Stomach (tissue), 19 donors: ENCODE results near the gene EEF1E1. TPM values are rescaled to one million over a fixed set of nuclear protein-coding genes. Genes with fewer than 3 reads are reported as not detected.

Source experiments
- DNase-seq, 2 donors: peaks; one replicate each; pipeline versions ENCODE4 v3.0.0 to v3.0.0-alpha.2; 2013 to 2019
- H3K27ac ChIP-seq, 5 donors: fragments of 200-600 bp in 4 of 5; sonication (generic) in 4 of 5; one replicate each; pipeline ENCODE4 v1.5.1; 2013 to 2019; ENCODE audit warnings: mild to moderate bottlenecking in 1 of 5, moderate library complexity in 1 of 5
- H3K27me3 ChIP-seq, 3 donors: fragments of 200-600 bp; sonication (generic); one replicate each; pipeline ENCODE4 v1.5.1; 2017 to 2019; ENCODE audit warnings: mixed run types in 1 of 3
- H3K36me3 ChIP-seq, 4 donors: fragments of 200-600 bp; sonication (generic); 1 replicate in 3 of 4; 2 replicates in 1 of 4; pipeline ENCODE4 v1.5.1; 2016 to 2019
- H3K4me1 ChIP-seq, 4 donors: fragments of 200-600 bp; sonication (generic); one replicate each; pipeline ENCODE4 v1.5.1; 2016 to 2019
- H3K4me3 ChIP-seq, 4 donors: fragments of 200-600 bp; sonication (generic) in 3 of 4; one replicate each; pipeline ENCODE4 v1.5.1; 2016 to 2019; ENCODE audit warnings: mild to moderate bottlenecking in 1 of 4
- H3K9me3 ChIP-seq, 4 donors: fragments of 200-600 bp; sonication (generic); one replicate each; pipeline ENCODE4 v1.5.1; 2016 to 2019
- CTCF ChIP-seq, 7 experiments: fragments of 450-650 bp in 4 of 7; fragments of 200-600 bp in 3 of 7; sonication (generic) in 3 of 7; IDR thresholded peaks; one replicate each; pipeline ENCODE4 v1.5.1; 2016 to 2019; ENCODE audit warnings: antibody characterized with exemption in 7 of 7, control low read depth in 2 of 7, mild to moderate bottlenecking in 1 of 7
- EP300 ChIP-seq: sonication (generic); formaldehyde crosslinking; IDR thresholded peaks from one replicate; pipeline ENCODE4 v1.6.1; 2017; ENCODE audit warnings: antibody characterized with exemption
- POLR2A ChIP-seq, 4 donors: fragments of 450-650 bp; IDR thresholded peaks; one replicate each; pipeline ENCODE4 v1.6.1; 2016; ENCODE audit warnings: antibody characterized with exemption in 4 of 4, control low read depth in 2 of 4, mild to moderate bottlenecking in 1 of 4, moderate library complexity in 1 of 4
- POLR2AphosphoS5 ChIP-seq, 3 donors: sonication (generic); formaldehyde crosslinking; IDR thresholded peaks; one replicate each; pipeline ENCODE4 v1.6.1; 2016; ENCODE audit warnings: antibody characterized with exemption in 3 of 3
- WGBS, 5 donors: extraction: QIAGEN DNeasy Blood & Tissue Kit in 3 of 5; methylation state at CpG; one replicate each; pipeline versions ENCODE4 v1.1.5 to v1.1.7; 2013 to 2018; 5-methylcytosine and 5-hydroxymethylcytosine counted together
- intact Hi-C: fragments of 100-400 bp; cut with DNase I; formaldehyde crosslinking; loops from one replicate; pipeline ENCODE4 v1.15.1; 2023; ENCODE audit warnings: low total_unique reads
- long read RNA-seq, 10 donors: transcript quantifications; one replicate each; lab custom pipeline, GENCODE V29; 2026
- polyA plus RNA-seq, 3 donors: library from polyadenylated mRNA; stranded (reverse); fragments of 200-250 nt; gene quantifications; one replicate each; pipeline ENCODE4 v1.2.3, GENCODE V29; 2013
- total RNA-seq, 5 donors: library from RNA; depleted of rRNA; stranded (reverse); fragments of >200 nt; gene quantifications; one replicate each; pipeline versions ENCODE4 v1.1.0 to v1.2.3, GENCODE V29; 2014 to 2016
- donor health status: healthy with polysubstance abuse.
- donor health status: Bipolar disorder and iron deficiency.
- donor health status: healthy.

EEF1E1 gene
- 10 to 100 TPM in 4 of 5 donors, under 1 TPM in 1; 0.87 to 40.6 (median 19.6) TPM for total RNA-seq
- polyA plus RNA-seq, result 10 to 100 TPM; 32.2 to 51.3 (median 38.6) TPM
- long read RNA-seq, donor 1, transcript EEF1E1-201 (4 exons, 1,077 nt), result major isoform, 11 of 12 reads
- long read RNA-seq, donor 1, partial matches to known transcripts, result 0 of 12 reads
- long read RNA-seq, donor 1, other reads (novel, unspliced or antisense), result 0 of 12 reads
- long read RNA-seq, donor 2, transcript EEF1E1-201 (4 exons, 1,077 nt), result major isoform, 11 of 19 reads
- long read RNA-seq, donor 2, partial matches to known transcripts, result 7 of 19 reads
- long read RNA-seq, donor 2, other reads (novel, unspliced or antisense), result 0 of 19 reads
- long read RNA-seq, donor 3, transcript EEF1E1-201 (4 exons, 1,077 nt), result major isoform, 5 of 19 reads
- long read RNA-seq, donor 3, partial matches to known transcripts, result 10 of 19 reads
- long read RNA-seq, donor 3, other reads (novel, unspliced or antisense), result 0 of 19 reads
- long read RNA-seq, donor 4, partial matches to known transcripts, result 0 of 3 reads
- long read RNA-seq, donor 4, other reads (novel, unspliced or antisense), result 0 of 3 reads
- long read RNA-seq, donor 5, transcript EEF1E1-201 (4 exons, 1,077 nt), result major isoform, 12 of 21 reads
- long read RNA-seq, donor 5, partial matches to known transcripts, result 5 of 21 reads
- long read RNA-seq, donor 5, other reads (novel, unspliced or antisense), result 0 of 21 reads
- long read RNA-seq, donor 6, transcript EEF1E1-201 (4 exons, 1,077 nt), result major isoform, 23 of 59 reads
- long read RNA-seq, donor 6, transcript EEF1E1-205 (3 exons, 654 nt), result minor isoform, 9 of 59 reads
- long read RNA-seq, donor 6, partial matches to known transcripts, result 27 of 59 reads
- long read RNA-seq, donor 6, other reads (novel, unspliced or antisense), result 0 of 59 reads
- long read RNA-seq, donor 7, transcript EEF1E1-201 (4 exons, 1,077 nt), result major isoform, 22 of 28 reads
- long read RNA-seq, donor 7, transcript EEF1E1-205 (3 exons, 654 nt), result minor isoform, 6 of 28 reads
- long read RNA-seq, donor 7, partial matches to known transcripts, result 0 of 28 reads
- long read RNA-seq, donor 7, other reads (novel, unspliced or antisense), result 0 of 28 reads
- long read RNA-seq, donor 8, transcript EEF1E1-201 (4 exons, 1,077 nt), result major isoform, 15 of 24 reads
- long read RNA-seq, donor 8, partial matches to known transcripts, result 6 of 24 reads
- long read RNA-seq, donor 8, other reads (novel, unspliced or antisense), result 0 of 24 reads
- long read RNA-seq, donor 9, transcript EEF1E1-201 (4 exons, 1,077 nt), result major isoform, 22 of 36 reads
- long read RNA-seq, donor 9, partial matches to known transcripts, result 11 of 36 reads
- long read RNA-seq, donor 9, other reads (novel, unspliced or antisense), result 0 of 36 reads
- long read RNA-seq, donor 10, transcript EEF1E1-201 (4 exons, 1,077 nt), result major isoform, 8 of 9 reads
- long read RNA-seq, donor 10, partial matches to known transcripts, result 0 of 9 reads
- long read RNA-seq, donor 10, other reads (novel, unspliced or antisense), result 0 of 9 reads

- intact Hi-C loops, result no loop called here
- H3K9me3 ChIP-seq, result no peaks in the 10 kb centered on the region
- peak; percentile 97 to 98 for DNase-seq
- peak within 1 kb of the TSS; percentile 70 to 98 (median 86) for H3K4me3 ChIP-seq
- peak within 1 kb of the TSS; percentile 69 to 88 (median 82) for H3K27ac ChIP-seq
- peaks cover 5 to 30% (median 20%) of the 10 kb centered on the region in 4 donors for H3K4me1 ChIP-seq
- peaks cover 0 to 17% (median 0%) of the 10 kb centered on the region in 3 donors for H3K27me3 ChIP-seq
- TF ChIP-seq CTCF (IDR thresholded peaks at IDR 0.05) (no peak), POLR2A (IDR thresholded peaks at IDR 0.05) (peak in 1 of 4 donors; percentile 44), EP300 (no peak), POLR2AphosphoS5 (IDR thresholded peaks at IDR 0.05) (peak in 2 of 3 donors; percentile 72 to 85)
- peaks cover 0 to under 1% (median under 1%) of the 10 kb centered on the region in 4 donors for H3K36me3 ChIP-seq
- WGBS, 5 donors, result 1 to 3% (median 1%) methylated on average over 39 to 43 of the region's 43 CpGs
Measured at GRCh38 chr6:8102122-8102958, at the start of gene EEF1E1. TSS of gene EEF1E1 (minus strand) at chr6:8102548. CDS start at chr6:8102521, 27 bp downstream.

- no peaks in the 10 kb centered on the region for H3K27me3 ChIP-seq
- H3K4me3 ChIP-seq, result no peak overlapping the region
- intact Hi-C loops, result no loop called here
- no peak for TF ChIP-seq POLR2A (IDR thresholded peaks at IDR 0.05)
- no peak for TF ChIP-seq CTCF (IDR thresholded peaks at IDR 0.05)
- no peak for TF ChIP-seq POLR2AphosphoS5 (IDR thresholded peaks at IDR 0.05)
- no peak for TF ChIP-seq EP300
- H3K36me3 ChIP-seq, result no peaks in the 10 kb centered on the region
- H3K9me3 ChIP-seq, result no peaks in the 10 kb centered on the region
- H3K27ac ChIP-seq, result no peak overlapping the region
- no peaks in the 10 kb centered on the region for H3K4me1 ChIP-seq
- WGBS, 5 donors, result 88 to 95% (median 88%) methylated on average over 1 of the region's 1 CpG
- DNase-seq, result no peak
Measured at GRCh38 chr6:8149350-8149749, 47.0 kb upstream of the EEF1E1 start.

- H3K36me3 ChIP-seq, result no peaks in the 10 kb centered on the region
- TF ChIP-seq CTCF (IDR thresholded peaks at IDR 0.05), result no peak
- TF ChIP-seq POLR2AphosphoS5 (IDR thresholded peaks at IDR 0.05), result no peak
- no peak for TF ChIP-seq EP300
- TF ChIP-seq POLR2A (IDR thresholded peaks at IDR 0.05), result no peak
- intact Hi-C loops, result no loop called here
- DNase-seq, result no peak
- 87 to 96% (median 92%) methylated on average over 2 of the region's 2 CpGs for whole genome bisulfite sequencing, 5 donors
- no peak overlapping the region for H3K4me3 ChIP-seq
- H3K27ac ChIP-seq, result no peak overlapping the region
- no peaks in the 10 kb centered on the region for H3K9me3 ChIP-seq
- H3K27me3 ChIP-seq, result peaks cover 0 to 4% (median 0%) of the 10 kb centered on the region in 3 donors
- no peaks in the 10 kb centered on the region for H3K4me1 ChIP-seq
Measured at GRCh38 chr6:8143945-8144344, 41.6 kb upstream of the EEF1E1 start.
